NCI-H146 (cell line): ENCODE data around the gene FBXL17.
A peak's percentile ranks its signal among the peaks of the same experiment; 100 is the strongest.

ENCODE experiments used
- DNase-seq: peaks from one replicate; lab custom pipeline; 2025; lab: John Stamatoyannopoulos, UW

The FBXL17 gene

DNA sequence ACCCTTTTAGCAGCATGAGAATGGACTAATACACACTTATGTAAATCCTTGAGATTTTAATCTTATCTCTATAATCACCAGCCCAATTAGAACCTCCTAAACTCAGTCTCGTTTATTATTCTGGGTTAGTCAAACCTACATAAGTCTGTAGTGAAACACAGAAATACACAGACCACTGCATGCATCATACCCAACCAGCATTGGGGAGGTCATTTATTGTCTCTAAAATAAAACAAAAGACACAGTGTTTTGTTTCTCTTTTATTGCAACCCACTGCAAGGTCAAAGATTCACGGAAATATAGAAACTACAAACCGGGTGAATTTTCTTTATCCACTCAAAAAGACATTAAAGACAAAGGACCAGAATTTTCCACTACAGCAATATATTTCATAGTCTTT is 523.1 kb downstream of the FBXL17 start:
- no peak for DNase-seq

- no peak for DNase-seq
These were observed 523.6 kb downstream of the FBXL17 start for GRCh38 chr5:107858324-107858723.

GRCh38 chr5:107857785-107858184 is 524.1 kb downstream of the FBXL17 start:
- no peak for DNase-seq

GRCh38 chr5:107855171-107855570 is 526.7 kb downstream of the FBXL17 start:
- no peak for DNase-seq

- DNase-seq = no peak
These were observed 528.2 kb downstream of the FBXL17 start for GRCh38 chr5:107853696-107854095.

DNA sequence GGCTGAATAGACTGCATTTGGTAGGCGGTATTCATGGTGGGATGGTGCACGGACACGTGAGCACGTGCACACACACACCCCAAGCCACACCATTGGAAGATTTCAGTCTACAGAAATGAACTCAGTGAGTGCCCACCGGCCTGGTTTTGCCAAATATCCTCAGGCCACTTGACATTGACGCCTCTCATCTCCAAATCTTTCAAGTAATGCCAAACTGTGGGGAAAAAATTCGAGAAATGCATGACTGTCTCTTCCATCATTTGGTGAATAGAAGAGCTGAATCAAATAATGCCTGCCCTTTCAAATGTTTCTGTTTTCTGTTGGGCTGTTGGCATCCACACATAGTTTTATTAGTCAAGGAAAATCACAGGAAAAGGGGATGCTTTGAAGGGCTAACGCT is 528.9 kb downstream of the FBXL17 start:
- no peak for DNase-seq

GRCh38 chr5:107849118-107849517 is 532.8 kb downstream of the FBXL17 start:
- no peak for DNase-seq

DNA sequence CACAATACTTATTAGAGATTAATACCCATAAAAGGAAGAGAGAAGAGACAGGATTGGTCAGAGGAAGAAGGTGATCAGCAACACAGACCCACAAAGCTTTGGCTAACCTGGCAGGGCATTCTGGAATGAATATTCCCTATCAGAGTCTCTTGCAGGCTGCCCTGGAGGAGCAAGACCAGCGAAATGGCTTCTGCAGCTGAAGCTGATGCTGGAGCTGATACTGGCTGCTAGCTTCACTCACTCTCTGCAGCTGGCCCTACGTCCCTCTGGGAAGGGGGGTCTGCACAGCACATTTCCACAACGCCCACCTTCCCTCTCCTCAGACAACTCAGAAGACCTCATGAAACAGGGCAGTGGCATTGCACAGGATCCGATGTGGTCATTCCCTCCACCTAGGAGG is 541.3 kb downstream of the FBXL17 start:
- DNase-seq = no peak

DNA sequence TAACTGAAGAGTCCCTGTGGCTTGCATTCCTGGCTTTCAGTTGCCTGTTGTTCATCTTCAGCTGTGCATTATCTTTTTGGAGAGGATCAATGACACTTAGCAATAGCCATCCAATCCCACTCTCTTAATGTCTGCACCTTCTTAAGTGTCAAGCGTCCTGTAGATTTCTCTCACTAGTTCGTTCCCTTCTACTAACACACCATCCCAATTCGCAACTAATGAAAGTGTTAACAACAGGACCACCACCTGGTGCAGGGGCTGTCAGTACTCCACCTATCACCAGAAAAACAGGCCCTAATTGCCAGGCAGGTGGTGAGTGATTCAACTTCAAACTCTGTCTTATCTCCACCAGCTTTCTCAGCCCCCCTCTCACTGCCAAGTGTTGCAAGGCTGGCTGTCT is 541.7 kb downstream of the FBXL17 start:
- no peak for DNase-seq

DNA sequence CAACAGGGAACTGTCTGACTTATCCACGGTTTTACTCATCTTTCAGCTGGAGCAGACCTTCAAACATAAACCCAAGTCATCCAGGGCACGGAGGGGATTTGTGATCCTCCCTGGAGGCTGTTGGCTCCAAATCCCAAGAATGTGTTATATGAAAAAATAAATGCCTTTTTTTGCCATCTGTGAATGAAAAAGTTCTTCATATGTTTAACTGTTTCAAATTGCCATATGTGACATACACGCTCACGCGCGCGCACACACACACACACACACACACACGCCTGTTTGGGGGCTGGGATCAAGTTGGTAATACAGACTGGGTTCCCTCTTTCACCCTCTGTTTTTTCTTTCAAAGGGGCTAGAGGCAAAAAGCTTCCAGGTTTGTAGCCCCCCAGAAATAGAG is 546.8 kb downstream of the FBXL17 start:
- no peak for DNase-seq

GRCh38 chr5:107832746-107833145 is 549.2 kb downstream of the FBXL17 start:
- no peak for DNase-seq

- DNase-seq = peak; percentile 16
These were observed 550.1 kb downstream of the FBXL17 start for GRCh38 chr5:107831612-107832395.

GRCh38 chr5:107830750-107831149 is 551.1 kb downstream of the FBXL17 start:
- no peak for DNase-seq

DNA sequence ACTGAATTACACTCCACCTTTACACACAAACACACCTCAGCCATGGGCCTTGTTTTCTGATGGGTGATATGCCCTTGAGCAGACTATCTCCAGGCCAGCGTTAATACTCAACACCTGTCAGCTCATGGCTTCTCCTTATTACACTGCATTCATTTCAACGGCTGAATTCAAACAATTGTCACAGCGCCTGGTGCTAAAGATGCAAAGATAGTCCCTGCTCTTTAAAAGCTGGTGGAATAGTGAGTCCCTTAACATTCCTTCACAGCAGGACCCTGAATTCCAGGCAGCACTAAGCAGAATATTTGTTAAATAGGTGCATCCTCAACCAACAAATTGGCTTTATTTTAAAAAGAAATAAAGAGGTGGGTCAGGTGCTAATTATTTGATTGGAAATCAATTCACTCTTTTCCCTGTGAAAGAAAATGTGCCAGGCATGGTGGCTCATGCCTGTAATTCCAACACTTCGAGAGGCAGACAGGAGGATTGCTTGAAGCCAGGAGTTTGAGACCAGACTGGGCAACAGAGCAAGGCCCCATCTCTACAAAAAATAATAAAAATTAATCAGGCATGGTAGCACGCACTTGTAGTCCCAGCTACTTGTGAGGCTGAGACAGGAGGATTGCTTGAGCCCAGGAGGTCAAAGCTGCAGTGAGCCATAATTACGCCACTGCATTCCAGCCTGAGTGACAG is 555.4 kb downstream of the FBXL17 start:
- DNase-seq = peak; percentile 18

DNA sequence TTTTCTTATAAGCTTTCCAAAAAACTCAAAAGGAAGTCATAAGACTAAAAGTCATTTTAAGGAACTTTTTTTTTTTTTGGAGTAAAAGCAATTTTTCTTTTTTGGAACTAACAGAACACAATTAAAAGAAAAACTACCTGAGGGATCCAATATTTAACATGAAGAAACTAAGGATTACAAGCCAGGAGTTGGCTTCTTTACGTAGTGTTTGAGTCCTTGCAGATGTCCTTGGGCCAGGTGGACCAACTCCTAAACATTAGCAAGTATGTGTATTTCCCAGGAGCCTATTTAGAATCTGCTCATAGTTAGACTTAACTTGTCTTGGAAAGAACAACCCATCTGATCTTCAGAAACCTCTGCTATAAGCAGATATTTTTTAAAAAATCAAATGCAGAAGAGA is 557.1 kb downstream of the FBXL17 start:
- DNase-seq = no peak

GRCh38 chr5:107821288-107821687 is 560.6 kb downstream of the FBXL17 start:
- DNase-seq = no peak

GRCh38 chr5:107820429-107820828 is 561.5 kb downstream of the FBXL17 start:
- no peak for DNase-seq

- DNase-seq = no peak
These were observed 563.9 kb downstream of the FBXL17 start for GRCh38 chr5:107817951-107818350.

GRCh38 chr5:107817436-107817835 is 564.5 kb downstream of the FBXL17 start:
- no peak for DNase-seq

- no peak for DNase-seq
These were observed 566.8 kb downstream of the FBXL17 start for GRCh38 chr5:107815109-107815508.

GRCh38 chr5:107814183-107814827 is 567.6 kb downstream of the FBXL17 start:
- no peak for DNase-seq

DNA sequence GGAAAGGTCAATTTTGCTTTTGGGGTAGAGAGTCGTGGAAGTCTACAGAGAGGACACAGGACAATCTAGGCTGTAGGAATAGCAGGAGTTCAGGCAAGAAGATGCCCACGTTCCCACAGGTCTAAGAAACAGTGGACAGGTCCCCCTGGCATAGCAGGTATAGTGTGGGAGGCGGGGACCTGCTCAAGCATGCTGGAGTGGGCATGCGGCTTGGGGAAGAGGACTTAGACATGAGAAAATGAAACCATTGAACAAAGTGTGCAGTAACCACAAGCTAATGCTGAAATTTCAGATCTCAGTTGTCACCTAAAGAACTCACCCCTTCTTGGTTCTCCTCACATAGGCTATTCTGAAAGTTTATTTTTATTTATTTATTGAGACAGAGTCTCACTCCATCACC is 568.3 kb downstream of the FBXL17 start:
- no peak for DNase-seq

DNA sequence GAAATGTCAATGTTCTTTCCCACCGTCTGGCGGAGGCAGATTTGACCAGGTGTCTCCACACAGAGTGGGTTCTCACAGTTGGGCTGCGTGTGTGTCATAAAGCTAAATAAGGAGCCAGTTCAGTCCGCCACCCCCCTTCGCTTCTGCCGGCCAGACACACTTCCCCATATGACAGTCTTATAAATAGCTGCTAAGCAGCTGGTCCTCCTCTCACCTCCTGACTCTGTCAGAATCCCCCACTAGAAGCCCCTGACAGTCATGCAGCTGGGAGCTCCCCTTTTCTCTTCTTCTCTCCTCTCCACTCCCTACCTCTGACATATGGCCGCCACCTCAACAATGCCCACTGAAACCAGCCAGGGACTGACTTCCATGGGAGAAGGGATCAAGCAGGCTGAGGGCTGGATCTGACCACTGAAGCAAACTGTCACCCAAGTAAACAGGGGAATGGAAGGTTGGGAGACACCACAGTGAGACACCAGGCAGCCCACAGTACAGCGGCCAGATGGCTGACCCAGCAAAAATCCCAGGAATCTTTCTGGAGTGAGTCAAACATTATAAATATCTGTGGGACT is 569.2 kb downstream of the FBXL17 start:
- no peak for DNase-seq
